Adrenal gland (tissue), 5 donors: ENCODE measurements around the gene IZUMO4.

ENCODE experiments used
- CTCF ChIP-seq, 6 experiments: fragments of 450-650 bp in 4 of 6; fragments of 200-600 bp in 2 of 6; sonication (generic) in 1 of 6; IDR thresholded peaks; 1 replicate in 5 of 6; 2 replicates in 1 of 6; pipeline versions ENCODE4 v1.5.1 to v1.8.0; 2016 to 2021; ENCODE audit warnings: antibody characterized with exemption in 6 of 6, mild to moderate bottlenecking in 2 of 6, moderate library complexity in 1 of 6
- POLR2A ChIP-seq, 2 donors: fragments of 450-650 bp; IDR thresholded peaks; one replicate each; pipeline ENCODE4 v1.6.1; 2017; ENCODE audit warnings: antibody characterized with exemption in 2 of 2, mild to moderate bottlenecking in 2 of 2, moderate library complexity in 1 of 2
- donor health status: DM: no; HTN: no; CAD: no.

GRCh38 chr19:2057484-2058469, 38.9 kb upstream of the IZUMO4 start:
- TF ChIP-seq CTCF (IDR thresholded peaks at IDR 0.05) (no peak), POLR2A (IDR thresholded peaks at IDR 0.05) (no peak)
